Lung (tissue), 12 donors: ENCODE data around the gene HSD17B8. TPM values are rescaled to one million over a fixed set of nuclear protein-coding genes. Genes with fewer than 3 reads are reported as not detected.

Experiments used
- ATAC-seq: fragments of 200-7000 bp; cut with Tn5 transposase; one replicate; pipeline ENCODE4 v1.9.1; 2020; ENCODE audit warnings: moderate number of reproducible peaks; ENCODE audit not compliant: insufficient read depth, low FRiP score
- DNase-seq, 3 donors: peaks; one replicate each; pipeline ENCODE4 v3.0.0-alpha.2; 2013 to 2017
- H3K27ac ChIP-seq, 2 donors: one replicate each; pipeline ENCODE4 v1.5.1; 2013; ENCODE audit warnings: mild to moderate bottlenecking in 2 of 2, moderate library complexity in 2 of 2, control low read depth in 1 of 2, inconsistent platforms in 1 of 2, low read depth in 1 of 2, low read length in 1 of 2
- H3K27me3 ChIP-seq, 3 donors: one replicate each; pipeline ENCODE4 v1.5.1; 2013; ENCODE audit warnings: low read length in 2 of 3; ENCODE audit not compliant: control insufficient read depth in 3 of 3, insufficient read depth in 3 of 3
- H3K36me3 ChIP-seq, 4 donors: one replicate each; pipeline ENCODE4 v1.5.1; 2013; ENCODE audit warnings: low read length in 4 of 4, mild to moderate bottlenecking in 1 of 4, moderate library complexity in 1 of 4; ENCODE audit not compliant: control insufficient read depth in 4 of 4, insufficient read depth in 4 of 4
- H3K4me1 ChIP-seq, 5 donors: one replicate each; pipeline ENCODE4 v1.5.1; 2013; ENCODE audit warnings: low read length in 5 of 5, mild to moderate bottlenecking in 2 of 5, moderate library complexity in 1 of 5; ENCODE audit not compliant: control insufficient read depth in 5 of 5, insufficient read depth in 5 of 5
- H3K4me3 ChIP-seq: one replicate; pipeline ENCODE4 v1.5.1; 2013; ENCODE audit warnings: mild to moderate bottlenecking, control low read depth, moderate library complexity
- H3K9ac ChIP-seq, 2 donors: one replicate each; pipeline ENCODE4 v1.5.1; 2013; ENCODE audit warnings: low read length in 2 of 2, control low read depth in 1 of 2; ENCODE audit not compliant: insufficient read depth in 1 of 2
- H3K9me3 ChIP-seq, 4 donors: one replicate each; pipeline ENCODE4 v1.5.1; 2013; ENCODE audit warnings: low read length in 3 of 4, mild to moderate bottlenecking in 1 of 4, moderate library complexity in 1 of 4; ENCODE audit not compliant: control insufficient read depth in 4 of 4, insufficient read depth in 3 of 4
- WGBS, 2 donors: extraction: QIAGEN DNeasy Blood & Tissue Kit; methylation state at CpG; one replicate each; pipeline ENCODE4 v1.1.7; 2013; 5-methylcytosine and 5-hydroxymethylcytosine counted together
- polyA plus RNA-seq, 2 donors: library from polyadenylated mRNA; stranded (reverse); fragments of 200-250 nt; gene quantifications; one replicate each; pipeline ENCODE4 v1.2.1, GENCODE V29; 2013
- total RNA-seq, 2 donors: library from RNA; depleted of rRNA in 1 of 2; stranded (reverse); fragments of >200 nt in 1 of 2; gene quantifications; one replicate each; pipeline ENCODE4 v1.2.1, GENCODE V29; 2014 to 2021
- TF ChIP-seq, protein P1 (sequence below): IDR thresholded peaks from 2 replicates; pipeline ENCODE4 v1.5.1; 2012; ENCODE audit warnings: mild to moderate bottlenecking; ENCODE audit errors: control extremely low read depth, extremely low read depth
- donor health status: control.
- donor health status: control.
- donor health status: Bipolar disorder and iron deficiency.
- donor health status: healthy.
- donor health status: DM: yes; HTN: yes; CAD: no.

HSD17B8 gene
- total and polyA plus RNA-seq, 4 donors, result 19.0 to 22.7 (median 19.7) TPM

DNA sequence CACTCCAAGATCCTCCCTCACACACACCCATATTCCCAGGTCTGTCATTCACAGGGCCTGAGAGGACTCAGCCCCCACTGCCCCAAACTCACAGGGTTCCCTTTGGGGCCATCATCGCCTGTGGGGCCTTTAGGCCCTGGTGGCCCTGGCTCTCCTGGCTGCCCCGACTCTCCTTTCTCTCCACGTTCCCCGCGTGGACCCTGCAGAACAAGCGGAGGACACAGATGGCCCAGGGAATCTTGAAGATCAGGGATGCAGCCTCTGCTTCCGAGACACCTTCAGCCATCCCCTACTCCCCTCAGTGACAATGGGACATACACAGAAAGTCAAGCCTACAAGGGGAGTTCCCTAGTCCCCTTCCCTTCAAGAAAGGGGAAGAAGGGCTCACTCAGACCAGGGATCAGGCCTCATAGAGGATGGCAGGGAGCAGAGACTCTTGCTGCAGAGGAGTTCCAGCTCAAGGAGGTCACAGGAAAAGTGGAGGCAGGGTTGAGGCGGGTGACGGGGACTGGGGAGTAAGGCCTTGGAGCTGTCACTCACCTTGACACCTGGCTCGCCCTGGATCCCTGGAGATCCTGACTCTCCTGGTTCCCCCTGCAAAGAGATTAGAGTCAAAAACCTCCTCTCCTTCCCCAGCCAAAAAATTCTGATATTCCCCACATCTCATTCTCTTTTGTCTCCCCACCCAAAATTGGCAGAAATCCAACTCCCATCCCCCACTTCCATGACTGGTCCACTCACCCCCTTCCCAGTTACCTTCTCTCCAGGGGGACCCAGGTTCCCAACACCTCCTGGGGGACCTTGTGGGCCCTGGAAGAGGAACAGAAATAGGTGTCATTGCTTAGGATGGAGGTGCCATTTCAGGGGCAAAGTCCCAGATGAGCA is 34.9 kb upstream of the HSD17B8 start:
- Histone ChIP-seq H3K36me3 (no peaks in the 10 kb centered on the region), H3K27ac (no peak overlapping the region), H3K27me3 (no peaks in the 10 kb centered on the region), H3K9ac (no peak overlapping the region), H3K4me1 (no peaks in the 10 kb centered on the region), H3K4me3 (no peak overlapping the region), H3K9me3 (no peaks in the 10 kb centered on the region)
- DNase-seq (no peak), ATAC-seq (no peak)
- WGBS, 2 donors, result 93% methylated on average over 10 of the region's 10 CpGs
- TF ChIP-seq, protein P1, sequence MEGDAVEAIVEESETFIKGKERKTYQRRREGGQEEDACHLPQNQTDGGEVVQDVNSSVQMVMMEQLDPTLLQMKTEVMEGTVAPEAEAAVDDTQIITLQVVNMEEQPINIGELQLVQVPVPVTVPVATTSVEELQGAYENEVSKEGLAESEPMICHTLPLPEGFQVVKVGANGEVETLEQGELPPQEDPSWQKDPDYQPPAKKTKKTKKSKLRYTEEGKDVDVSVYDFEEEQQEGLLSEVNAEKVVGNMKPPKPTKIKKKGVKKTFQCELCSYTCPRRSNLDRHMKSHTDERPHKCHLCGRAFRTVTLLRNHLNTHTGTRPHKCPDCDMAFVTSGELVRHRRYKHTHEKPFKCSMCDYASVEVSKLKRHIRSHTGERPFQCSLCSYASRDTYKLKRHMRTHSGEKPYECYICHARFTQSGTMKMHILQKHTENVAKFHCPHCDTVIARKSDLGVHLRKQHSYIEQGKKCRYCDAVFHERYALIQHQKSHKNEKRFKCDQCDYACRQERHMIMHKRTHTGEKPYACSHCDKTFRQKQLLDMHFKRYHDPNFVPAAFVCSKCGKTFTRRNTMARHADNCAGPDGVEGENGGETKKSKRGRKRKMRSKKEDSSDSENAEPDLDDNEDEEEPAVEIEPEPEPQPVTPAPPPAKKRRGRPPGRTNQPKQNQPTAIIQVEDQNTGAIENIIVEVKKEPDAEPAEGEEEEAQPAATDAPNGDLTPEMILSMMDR, result no peak

DNA sequence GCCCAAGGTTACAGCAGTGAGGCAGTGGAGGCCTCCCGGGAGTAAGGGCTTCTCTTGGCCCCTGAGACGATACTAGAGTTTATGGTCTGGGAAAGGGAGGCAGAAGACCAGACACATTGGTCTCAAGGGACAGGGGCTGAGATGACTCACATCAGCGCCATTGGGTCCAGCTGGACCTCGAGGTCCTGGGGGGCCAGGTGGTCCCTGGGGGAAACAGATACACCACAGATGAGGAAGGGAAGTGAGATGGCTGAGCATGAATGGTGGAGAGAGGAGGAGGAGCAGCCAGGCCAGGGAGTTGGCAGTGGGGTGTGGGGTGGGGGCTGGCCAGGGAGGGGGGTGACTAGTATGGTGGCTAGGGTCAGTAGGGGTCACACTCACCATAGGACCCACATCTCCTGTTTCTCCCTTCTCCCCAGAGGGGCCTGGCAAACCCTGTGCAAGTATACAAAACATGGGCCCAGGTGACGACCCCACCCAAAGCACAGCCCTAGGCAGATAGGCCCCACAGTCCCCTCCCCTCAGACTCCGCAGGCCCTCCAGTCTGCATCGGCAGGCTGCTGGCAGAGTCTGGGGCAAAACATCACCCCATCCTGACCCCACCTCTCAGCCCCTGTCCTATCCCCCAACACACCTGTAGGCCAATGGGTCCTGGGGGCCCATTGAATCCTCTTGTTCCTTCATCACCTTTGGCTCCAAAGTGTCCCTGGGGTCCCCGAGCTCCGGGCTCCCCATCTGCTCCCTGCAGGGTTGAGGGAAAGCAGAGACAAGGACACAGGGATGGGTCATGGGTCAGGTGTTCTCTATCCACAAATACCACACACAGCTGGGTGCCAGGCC is 34.1 kb upstream of the HSD17B8 start:
- H3K27me3 ChIP-seq, result no peaks in the 10 kb centered on the region
- ATAC-seq, result no peak
- H3K27ac ChIP-seq, result no peak overlapping the region
- no peak overlapping the region for H3K9ac ChIP-seq
- DNase-seq, result no peak
- TF ChIP-seq, protein P1, result no peak
- no peaks in the 10 kb centered on the region for H3K9me3 ChIP-seq
- 87 to 88% methylated on average over 9 of the region's 9 CpGs for WGBS, 2 donors
- H3K36me3 ChIP-seq, result no peaks in the 10 kb centered on the region
- no peaks in the 10 kb centered on the region for H3K4me1 ChIP-seq
- no peak overlapping the region for H3K4me3 ChIP-seq

DNA sequence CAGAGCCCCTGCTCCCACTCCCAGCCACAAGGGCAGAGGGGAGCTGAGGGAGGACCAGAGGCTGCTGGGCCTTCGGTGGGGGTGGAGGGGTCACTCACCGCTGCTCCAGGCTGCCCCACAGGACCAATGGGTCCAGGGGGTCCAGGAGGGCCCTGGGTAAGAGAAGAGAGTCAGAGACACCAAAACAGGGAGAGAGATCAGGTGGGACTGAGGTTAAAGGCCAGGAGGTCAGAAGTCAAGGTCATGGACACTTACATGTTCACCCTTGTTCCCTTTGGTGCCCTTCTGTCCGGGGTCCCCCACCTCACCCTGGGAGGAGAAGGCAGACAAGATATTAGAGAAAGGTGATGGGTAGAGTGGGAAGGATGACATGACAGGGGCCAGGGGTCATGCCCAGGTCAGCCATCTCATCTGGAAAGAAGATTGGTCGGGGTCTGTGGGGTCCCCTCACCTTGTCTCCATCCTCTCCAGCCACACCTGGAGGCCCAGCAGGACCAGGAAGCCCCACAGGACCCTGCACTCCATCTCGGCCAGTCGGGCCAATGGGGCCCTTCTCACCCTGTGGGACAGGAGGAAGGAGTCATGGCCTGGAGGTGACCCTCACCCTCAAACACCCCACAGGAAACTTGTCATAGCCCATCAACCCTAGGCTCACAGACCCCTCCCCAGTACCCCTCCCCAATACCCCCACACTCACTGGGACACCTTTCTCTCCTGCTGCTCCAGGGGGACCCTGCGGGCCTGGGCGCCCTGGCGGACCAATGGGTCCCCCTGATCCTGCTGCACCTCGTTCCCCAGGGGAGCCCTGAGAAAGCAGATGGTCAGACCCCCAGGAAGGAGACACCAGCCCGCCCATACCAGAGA is 33.2 kb upstream of the HSD17B8 start:
- Histone ChIP-seq H3K9ac (no peak overlapping the region), H3K4me3 (no peak overlapping the region), H3K27me3 (no peaks in the 10 kb centered on the region), H3K4me1 (no peaks in the 10 kb centered on the region), H3K36me3 (no peaks in the 10 kb centered on the region), H3K9me3 (no peaks in the 10 kb centered on the region), H3K27ac (no peak overlapping the region)
- 85 to 92% methylated on average over 10 to 11 of the region's 11 CpGs for WGBS, 2 donors
- TF ChIP-seq, protein P1, result no peak
- DNase-seq, result no peak
- no peak for ATAC-seq
